Neural progenitor cell (in vitro differentiated cells): ENCODE data around the gene CRYBG3.

Experiments used
- EZH2 ChIP-seq: fragments of 200-600 bp; sonication (generic); IDR thresholded peaks from 2 replicates; pipeline ENCODE4 v1.6.1; 2017; ENCODE audit warnings: antibody characterized with exemption, mild to moderate bottlenecking, moderate library complexity
- EZH2phosphoT487 ChIP-seq: fragments of 200-600 bp; sonication (generic); IDR thresholded peaks from 2 replicates; pipeline ENCODE4 v1.6.1; 2017; ENCODE audit warnings: antibody characterized with exemption

DNA sequence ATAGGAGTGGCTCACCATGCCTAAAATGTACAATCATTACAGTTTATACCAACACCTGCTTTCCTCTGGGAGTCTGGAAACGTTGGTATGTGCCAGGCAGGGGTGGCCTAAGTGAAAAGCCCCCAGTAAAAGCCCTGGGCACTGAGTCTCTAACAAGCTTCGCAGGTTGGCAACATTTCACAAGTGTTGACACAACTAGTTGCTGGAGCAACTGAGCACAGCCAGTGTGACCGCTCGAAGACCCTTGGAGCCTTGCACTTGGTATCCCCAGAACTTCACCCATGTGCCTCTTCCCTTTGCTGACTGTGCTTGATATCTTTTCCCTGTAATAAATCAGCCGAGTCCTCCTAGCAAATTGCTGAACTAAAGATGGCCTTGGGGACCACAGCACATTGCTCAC is 147.7 kb downstream of the CRYBG3 start:
- TF ChIP-seq EZH2phosphoT487: no peak
- TF ChIP-seq EZH2: no peak
